COLO668 (cell line): ENCODE data around the gene BID.
A peak's percentile ranks its signal among the peaks of the same experiment; 100 is the strongest.
"Not testable (repeated sequence)": the region's sequence is repeated elsewhere in the genome, so short reads cannot be mapped to it uniquely, and the experiment has no call there.

Experiments
- DNase-seq: peaks from one replicate; lab custom pipeline; 2025; ENCODE audit not compliant: unreplicated experiment; lab: John Stamatoyannopoulos, UW

BID gene

DNA sequence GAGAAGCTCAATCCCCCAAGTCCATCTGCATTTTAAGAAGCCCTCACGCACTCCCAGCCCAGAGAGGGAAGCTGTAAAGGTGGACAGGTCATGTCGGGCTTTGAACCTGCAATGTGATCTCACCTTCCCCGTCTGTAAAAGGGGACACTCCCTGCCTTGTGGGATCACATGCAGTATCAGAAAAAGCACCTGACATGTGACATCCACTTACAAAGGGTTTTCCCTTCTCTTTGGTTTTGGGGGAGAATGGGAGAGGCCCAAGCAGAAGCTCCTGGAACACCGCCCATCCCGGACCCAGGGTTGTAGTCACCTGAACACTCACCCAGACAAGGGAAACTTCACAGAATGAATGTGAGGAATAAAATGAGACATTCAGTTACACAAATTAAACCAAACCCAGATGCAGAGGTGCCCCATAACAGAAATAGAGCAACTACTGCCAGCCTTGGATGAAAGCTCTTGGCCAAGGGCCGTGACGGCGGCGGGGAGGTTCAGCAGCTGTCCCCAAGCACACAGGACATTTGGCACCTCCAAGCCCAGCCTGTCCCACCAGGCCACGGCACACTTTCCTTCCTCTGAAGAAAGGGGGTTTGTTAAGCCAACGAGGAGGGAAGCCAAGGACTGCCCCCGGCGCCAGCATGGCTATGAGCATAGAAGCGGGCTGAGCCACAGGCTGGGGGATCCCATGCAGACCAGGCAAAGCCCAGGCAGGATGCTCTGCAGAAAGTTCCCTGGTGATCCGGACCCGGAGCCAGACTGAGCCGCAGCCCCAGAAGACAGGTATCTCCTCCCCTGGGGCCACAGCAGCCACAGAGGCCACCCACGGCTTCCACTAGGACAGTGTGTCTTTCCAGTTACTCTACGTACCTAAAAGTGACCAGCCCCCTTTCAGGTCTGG lies 3.8 kb downstream of the BID start:
- no peak for DNase-seq

DNA sequence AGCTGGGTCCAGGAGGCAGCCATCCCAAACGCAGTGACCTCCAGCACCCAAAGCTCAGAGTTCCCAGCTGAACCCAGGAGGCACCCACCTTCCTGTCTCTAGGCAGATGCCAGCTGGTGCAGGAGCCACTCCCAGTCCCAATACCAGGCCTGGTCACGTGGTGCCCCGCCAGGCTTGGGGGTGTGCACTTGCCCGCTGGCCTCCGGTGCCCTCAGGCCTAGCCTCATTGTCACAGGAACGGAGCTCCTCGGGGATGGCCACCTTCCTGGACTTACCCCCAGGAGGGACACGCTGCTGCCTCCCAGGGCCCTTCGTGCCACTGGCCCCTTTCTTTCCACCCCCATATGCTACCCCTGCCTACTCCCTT lies 4.6 kb downstream of the BID start:
- DNase-seq = peak; percentile 11

DNA sequence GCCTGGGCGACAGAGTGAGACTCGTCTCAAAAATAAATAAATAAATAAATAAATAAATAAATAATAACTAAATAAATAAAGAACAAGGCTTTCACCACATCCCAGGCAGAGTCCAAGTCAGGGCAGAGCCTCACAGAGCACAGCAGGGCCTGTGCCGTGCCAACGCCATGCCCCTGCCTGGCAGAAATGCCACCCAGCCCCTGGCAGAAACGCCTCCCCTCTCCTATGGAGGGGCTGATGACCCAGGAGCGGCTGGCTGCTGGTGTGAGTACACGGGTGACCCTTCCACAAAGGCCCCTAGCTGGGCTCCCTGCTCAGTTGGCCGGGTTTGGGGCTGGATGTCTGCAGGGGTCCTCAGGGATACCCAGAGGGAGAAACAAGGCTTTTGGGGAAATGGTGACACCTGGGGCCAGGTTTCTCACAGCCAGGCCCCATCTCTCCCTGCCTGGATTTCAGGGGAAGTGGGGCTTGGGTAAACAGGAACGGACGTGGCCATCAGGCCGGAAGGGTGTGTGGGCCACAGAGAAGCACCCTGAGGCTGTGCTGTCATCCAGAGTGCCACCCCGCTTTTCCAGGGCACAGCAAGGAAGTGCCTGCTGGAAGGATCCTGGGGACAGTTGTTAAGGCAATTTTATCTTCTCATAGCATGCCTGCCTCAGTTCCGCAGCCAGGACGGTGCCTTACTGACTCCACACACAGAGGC lies 5.1 kb downstream of the BID start:
- no peak for DNase-seq

DNA sequence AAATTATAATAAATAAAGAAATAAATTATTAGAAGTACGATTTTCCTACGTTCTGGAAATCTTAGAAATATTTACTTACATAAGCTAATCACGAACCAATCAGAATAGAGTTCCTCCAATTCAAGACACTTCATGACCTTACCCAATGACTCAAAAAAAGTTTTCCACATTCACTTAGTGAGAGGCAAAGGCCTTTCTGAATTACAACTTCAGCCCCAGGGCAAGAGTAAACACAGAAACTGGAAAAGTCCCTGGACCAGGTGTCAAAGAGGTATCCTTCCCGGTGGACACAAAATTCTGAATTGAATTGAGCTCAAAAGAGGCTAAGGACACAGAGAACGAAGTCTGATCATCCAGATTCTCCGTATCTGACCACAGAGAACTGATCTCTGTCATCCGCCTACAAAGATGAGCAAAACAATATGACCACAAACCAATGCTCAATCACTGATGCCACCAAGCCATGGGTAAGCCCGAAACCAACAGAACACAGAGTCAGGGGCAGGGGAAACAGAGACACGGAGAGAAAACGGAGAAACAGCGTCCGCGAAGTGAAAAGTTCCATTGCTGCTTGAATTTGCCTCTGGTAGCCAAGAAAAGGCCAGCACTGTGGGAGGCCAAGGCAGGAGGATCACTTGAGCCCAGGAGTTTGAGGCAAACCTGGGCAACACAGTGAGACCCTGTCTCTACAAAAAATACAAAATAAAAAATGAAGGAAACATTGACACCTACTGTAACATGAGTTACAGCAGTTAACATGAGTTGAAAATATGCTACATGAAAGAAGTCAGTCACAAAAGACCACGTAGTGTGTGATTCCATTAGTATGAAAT lies 6.8 kb downstream of the BID start:
- DNase-seq = no peak

DNA sequence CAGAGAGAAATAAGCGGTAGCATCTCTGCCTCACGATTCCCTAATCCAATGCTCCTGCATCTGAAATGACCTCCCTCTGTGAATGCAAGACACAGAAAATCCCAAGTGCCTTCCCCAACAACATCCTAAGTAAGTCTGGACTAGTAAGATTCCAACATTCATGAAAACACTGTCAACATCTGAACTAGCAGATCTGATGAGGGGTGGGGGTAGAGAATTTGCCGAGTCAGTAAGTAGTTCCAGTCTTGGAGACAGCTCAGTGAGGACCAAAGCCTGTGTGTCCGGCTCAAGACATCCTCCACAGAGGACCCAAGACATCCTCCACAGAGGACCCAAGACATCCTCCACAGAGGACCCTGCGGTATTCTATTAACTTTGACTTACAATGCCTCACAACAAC lies 9.4 kb downstream of the BID start:
- DNase-seq = not testable (repeated sequence)

DNA sequence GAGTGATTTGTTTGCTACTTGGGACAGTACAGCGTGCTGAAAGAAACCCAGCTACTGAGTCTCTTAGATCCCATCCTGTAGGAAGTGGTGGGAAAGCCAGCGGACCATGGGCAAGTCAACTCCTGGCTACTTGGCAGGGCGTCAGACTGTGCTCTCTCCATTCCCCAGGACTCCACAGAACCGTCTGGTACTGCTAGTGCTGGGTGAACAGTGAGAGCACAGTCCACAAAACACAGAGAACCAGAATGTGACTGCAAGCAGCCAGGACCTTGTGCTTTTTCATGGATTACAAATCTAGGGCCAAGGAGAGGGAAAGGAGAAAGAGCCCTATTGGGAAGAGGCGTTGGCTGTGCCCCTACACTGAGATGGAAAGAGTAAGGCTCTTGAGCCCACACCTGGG lies 10.2 kb downstream of the BID start:
- DNase-seq = no peak

DNA sequence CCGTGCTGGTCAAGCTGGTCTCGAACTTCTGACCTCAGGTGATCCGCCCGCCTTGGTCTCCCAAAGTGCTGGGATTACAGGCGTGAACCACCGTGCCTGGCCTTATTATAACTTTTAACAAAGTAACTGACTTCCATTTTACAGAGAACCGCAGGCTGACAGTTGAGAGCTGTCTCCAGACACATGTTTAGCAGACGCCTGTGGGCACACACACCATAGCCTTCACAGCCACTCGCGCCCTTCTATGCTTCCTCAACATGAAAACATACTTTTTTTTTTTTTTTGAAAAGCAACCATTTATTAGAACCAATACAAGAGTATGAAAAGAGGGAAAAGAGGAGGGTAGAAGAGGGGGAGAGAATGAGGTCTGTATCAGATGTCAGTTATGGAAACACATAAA lies 10.8 kb downstream of the BID start:
- DNase-seq = not testable (repeated sequence)

DNA sequence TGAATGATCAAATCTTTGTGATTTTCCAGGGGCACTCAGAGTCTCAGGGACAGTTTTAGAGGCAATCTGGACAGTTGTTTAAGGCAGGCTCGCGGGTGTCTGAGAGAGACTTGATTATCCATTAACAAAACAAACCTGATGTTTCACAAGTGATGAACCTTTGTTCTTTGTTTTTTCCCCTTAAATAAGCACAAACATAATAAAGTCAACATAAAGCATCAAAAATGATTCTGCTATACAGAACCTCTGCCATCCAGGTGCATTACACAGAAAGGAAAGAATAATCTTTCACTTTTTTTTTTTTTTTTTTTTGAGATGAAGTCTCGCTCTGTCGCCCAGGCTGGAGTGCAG lies 13.2 kb downstream of the BID start:
- no peak for DNase-seq

DNA sequence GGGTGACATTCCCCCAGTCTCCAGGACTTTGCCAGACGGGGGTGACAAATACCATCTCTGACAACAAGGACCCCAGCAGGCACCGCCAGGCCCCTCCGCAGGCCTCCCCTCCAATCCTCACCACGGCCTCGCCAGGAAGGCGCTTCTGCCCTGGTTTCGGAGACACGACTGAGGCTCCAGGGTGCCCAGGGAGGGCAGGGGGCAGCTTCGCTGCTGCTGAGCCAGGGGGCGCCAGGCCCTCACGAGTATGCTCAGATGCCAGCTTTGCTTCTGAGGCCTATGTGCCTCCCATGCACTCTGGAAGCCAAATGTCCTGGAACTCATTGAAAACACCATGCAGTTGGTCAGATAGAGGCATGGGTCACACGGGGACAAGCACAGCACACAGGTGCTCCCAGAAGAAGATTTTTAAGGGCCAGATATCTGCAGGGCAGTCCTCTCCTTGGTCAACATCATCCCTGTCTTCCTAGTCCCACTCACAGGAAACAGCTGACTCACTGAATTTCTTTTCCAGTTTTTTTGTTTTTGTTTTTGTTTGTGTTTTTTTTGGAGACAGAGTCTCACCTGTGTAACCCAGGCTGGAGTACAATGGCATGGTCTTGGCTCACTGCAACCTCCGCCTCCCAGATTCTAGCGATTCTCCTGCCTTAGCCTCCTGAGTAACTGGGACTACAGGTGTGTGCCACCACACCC lies 19.9 kb downstream of the BID start:
- peak; percentile 33 for DNase-seq

DNA sequence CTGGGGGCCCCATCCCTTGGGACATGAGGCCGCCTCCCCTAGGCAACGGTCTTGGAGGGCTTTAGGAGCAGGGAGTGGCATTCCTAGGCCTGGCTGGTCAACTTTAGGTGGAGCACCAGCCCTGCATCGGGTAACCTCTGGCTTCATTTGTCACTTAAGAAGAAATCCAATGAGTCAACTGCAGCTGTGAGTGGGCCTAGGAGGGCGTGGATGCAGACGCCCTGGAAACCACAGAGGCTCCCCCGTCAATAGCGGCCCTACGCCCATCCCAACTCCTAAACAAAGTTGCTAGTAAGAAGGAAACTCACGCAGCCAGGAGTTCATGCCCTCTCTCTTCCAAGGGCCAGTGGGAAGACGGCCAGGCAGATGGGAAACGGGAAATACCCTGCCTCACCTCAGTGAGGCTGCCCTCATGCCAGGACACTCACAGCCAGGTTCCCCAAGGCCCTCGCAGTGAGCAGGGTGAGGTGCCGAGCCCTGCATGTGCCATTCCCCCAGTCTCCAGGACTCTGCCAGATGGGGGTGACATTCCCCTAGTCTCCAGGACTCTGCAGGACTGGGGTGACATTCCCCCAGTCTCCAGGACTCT lies 20.8 kb downstream of the BID start:
- DNase-seq = no peak

DNA sequence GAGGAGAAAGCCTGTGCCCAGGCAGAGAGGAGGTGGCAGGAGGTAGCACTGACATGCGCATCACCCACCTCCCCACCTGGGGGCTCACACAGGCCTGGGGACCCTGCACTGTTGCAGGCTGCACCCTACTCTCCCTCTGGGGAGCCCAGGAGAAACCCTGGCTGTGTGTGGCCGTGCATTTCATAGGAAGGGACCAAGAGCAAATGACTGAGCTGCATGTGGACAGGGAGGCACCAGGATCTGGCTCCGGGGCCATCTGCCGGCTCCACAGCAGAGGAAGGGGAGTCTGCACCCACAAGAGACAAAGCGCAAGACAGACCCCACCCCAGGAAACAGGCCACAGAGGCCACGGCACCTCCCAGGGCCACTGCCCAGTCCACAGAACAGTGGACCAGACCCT lies 22.7 kb downstream of the BID start:
- DNase-seq = no peak

DNA sequence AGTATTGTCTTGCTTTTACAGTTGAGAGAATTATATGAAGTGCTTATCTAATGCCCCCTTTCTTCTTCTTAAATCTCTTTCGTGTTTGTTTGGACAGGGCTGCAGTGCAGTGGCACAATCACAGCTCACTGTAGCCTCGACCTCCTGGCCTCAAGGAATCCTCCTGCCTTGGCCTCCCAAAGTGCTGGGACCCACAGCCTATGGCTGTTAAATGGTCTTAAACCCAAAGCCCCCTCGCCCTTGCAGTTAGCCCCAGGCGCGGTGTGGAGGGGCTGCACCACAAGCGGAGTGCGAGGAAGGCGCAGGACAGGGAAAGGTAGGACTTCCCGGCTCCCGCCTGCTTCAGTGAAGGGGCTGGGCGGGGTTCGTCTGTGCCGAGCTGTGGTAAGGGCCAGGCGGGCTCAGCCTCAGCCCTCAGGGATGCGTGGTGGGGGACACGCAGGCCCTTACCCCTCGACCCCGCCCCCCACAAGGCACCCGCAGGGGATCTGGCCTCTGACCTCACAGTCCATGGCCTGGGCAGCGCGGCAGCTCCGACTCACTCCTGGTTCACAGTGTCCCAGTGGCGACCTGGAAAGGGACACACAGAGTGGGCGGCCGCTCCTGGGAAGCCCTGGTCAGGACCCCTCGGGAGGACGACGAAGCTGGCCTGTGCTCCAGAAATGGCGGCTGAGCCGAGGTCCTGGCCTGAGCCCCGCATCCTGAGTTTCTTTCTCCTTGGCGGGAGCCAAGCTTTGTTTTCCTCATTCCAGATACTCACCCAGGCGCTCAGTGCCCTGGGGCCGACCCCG lies 24.5 kb downstream of the BID start:
- no peak for DNase-seq

DNA sequence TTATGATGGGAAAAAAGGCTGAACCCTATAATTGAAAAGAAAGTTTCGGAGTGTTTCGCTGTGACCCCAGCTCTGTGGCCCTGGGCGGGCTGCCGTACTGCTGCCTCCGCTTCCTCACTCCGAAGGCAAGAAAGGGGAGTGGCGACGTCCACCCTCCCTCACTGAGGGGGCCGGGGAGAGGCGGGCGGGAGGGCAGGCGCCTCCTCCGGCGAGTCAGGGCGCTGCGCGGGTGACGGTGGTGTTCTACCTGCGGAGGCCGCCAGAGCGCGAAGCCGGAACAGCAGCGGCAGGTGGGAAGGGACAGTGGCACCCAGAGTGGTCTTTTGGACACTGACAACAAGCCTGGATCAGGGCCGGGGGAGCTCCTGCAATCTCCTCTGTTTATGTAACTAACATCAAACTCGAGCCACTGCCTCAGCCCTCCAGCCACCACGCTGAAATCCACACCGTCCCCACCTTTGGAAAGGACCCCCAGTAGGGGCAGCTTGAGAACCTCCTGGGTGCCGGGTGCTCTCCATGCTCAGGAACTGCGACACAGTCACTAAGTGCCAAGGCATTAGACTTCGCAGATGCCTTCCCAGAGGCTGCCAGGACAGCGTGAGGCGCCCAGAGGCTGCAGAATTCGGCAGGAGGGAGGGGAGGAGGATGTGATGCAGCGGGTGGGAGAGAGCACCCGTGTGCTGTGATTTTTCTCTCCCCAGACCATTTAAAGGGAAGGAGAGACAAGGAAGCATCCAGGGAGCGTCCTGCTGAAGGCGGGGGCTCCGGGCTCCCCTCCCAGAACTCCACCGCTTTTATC lies 25.5 kb downstream of the BID start:
- no peak for DNase-seq

DNA sequence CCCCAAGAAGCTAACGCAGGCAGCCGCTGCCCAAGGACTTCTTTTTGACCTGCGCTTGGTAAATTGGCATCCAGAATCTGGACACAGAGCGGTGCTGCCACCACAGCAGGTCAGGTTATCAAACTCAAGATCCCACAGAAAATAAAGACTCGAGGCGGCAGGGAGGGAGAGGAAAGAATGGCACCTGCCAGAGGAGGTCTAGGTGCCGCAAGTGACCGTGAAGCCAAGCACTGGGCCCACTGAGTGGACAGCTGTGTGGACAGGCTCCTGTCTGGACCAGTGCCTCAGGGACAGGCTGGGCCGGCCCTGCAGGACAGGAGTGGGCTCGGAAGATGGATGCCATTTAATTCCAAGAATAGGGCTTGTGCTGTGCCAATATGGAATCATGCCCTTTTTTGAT lies 27.4 kb downstream of the BID start:
- no peak for DNase-seq

DNA sequence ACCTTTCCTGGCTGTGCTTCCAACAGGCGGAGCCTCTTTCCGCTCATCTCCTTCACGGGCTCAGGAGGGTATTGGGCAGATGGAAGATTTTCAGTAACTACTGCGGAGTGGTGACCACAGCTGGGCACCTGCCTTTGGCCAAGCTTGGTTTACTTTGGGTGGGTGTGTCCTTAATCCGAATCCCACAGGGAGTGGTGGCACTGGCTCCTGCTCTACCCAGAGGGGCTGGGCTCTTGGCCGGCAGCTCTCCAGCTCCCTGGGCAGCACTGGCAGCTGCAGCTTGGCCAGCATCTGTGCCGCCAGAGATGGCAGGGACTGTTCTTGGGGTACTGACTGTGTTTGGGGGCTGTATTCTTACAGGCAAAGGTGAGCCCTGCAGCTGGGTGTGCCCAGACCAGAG lies 29.8 kb downstream of the BID start:
- no peak for DNase-seq

DNA sequence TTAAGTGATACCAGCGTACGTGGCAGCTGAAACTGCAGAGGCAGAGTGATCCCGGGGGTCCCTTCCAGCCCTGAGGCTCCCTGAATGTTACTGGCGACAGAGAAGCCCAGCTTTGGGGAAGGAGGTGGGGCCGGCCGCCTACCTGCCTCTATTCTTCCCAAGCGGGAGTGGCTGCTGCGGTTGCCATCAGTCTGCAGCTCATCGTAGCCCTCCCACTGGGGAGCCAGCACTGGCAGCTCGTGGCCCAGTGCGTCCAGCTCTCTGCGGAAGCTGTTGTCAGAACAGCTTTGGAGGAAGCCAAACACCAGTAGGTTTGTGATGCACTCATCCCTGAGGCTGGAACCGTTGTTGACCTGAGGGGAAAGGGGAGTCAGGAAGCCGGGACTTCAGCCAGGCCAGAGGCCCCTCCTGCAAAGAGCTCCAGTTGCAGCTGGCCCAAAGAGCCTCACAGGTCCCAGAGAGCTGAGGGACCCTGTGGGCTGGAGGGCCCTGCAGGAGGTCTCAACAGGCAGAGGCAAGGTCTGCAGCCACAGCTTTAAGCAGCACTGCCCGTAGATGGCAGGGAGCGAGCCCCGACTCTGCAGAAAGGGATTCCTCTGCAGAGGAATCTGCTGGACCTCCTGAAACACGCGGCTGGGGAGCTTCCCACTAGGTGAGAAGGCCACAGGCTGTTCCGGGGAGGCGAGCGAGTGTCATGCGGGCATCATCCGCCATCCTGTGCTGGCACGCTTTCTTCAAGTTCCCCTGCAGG lies 30.4 kb downstream of the BID start:
- DNase-seq = no peak

DNA sequence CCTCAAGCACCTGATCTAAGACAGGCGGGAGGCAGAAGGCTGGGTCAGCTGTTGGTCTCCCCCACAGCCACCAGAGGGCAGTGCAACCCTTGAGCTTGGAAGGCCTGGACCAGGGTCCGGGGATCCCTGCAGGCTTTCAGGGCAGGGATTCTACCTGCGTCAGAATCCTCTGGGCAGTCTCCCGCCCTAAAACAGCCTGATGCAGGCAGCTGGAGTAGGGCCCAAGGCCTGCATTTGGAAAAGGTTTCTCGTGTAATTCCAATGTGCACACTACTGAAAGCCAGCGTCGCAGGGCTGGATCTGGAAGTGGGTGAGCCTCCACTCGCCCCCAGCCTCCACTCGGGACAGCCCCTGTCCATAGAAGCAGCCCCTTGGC lies 31.8 kb downstream of the BID start:
- peak; percentile 82 for DNase-seq

DNA sequence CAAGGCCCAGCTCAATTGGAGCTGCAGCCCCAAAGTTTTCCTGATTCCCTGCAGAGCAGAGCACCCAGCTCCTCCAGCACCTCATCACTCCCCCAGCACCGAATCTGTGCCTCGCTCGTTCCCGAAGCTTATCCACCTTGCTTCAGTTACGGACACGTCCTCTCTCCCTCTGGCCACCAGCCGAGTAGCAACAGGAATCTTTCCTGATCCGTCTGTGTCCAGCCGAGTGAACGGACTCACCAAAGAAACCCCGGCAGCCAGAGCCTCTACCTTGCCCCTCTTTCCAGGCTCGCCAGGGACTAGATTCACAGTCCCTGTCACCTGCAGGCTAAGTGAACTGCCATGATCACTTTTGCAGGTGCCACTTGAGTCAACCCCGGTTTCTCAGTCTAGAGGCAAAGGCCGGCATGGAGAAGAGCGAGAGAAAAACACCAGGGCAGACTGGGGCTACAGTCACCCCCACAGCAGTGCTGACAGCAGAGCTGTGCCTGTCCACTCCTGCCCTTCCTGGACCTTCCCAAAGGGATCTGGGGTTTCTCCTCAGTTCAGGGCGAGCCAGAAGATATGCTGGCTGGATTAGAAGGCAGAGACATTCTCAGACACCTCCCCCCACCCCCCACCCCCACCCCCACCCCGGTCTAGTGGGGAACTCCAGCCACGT lies 32.3 kb downstream of the BID start:
- no peak for DNase-seq
